ENCODE data around the gene CCDC183. TPM values are rescaled to one million over a fixed set of nuclear protein-coding genes. Genes with fewer than 3 reads are reported as not detected.
"Not testable (repeated sequence)": the region's sequence is repeated elsewhere in the genome, so short reads cannot be mapped to it uniquely, and the experiment has no call there.

The CCDC183 gene
- total and polyA plus RNA-seq, 9 donors = 0.47 to 11.8 (median 5.7) TPM

DNA sequence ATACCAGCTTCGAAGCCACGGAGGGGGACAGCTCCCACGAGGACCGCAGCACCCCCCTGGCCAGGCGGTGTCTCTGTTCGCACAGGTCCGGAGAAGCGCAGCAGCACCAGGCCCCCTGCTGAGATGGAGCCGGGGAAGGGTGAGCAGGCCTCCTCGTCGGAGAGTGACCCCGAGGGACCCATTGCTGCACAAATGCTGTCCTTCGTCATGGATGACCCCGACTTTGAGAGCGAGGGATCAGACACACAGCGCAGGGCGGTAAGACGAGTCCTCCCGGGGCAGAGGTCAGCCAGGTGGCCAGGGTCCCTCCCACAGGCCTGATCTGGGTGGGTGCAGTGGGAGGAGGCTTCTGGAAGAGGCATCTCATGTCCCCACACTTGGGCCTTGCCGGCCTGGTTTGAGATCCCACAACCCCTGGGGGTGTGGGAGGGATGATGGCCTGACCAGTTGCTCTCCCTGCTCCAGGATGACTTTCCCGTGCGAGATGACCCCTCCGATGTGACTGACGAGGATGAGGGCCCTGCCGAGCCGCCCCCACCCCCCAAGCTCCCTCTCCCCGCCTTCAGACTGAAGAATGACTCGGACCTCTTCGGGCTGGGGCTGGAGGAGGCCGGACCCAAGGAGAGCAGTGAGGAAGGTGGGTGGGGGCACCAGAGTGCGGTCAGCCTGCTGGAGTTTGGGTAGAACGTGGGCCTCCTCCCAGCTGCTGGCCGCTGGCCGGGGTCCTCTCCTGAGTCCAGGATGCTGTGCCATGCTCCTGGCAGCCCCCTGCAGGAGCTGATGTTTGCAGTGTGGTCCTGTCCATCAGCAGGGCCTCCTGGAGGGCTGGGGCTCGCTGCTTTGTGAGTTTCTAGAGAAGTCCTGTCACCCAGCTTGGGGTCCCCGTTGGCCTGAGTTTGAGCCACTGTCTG lies 43.3 kb downstream of the CCDC183 start:
- no peaks in the 10 kb centered on the region for H3K27me3 ChIP-seq
- intact Hi-C loops (cut with DNase I) = loop anchor here in 1 of 4 donors (10.0 kb wide), 2 partner anchors 45 to 105 kb away; partner anchors contain the start of genes C8G, CCDC183, FBXW5 and TMEM141
- H3K4me3 ChIP-seq = no peak overlapping the region
- DNase-seq = no peak
- no peaks in the 10 kb centered on the region for H3K9me3 ChIP-seq
- H3K27ac ChIP-seq = no peak overlapping the region
- TF ChIP-seq, protein P1, sequence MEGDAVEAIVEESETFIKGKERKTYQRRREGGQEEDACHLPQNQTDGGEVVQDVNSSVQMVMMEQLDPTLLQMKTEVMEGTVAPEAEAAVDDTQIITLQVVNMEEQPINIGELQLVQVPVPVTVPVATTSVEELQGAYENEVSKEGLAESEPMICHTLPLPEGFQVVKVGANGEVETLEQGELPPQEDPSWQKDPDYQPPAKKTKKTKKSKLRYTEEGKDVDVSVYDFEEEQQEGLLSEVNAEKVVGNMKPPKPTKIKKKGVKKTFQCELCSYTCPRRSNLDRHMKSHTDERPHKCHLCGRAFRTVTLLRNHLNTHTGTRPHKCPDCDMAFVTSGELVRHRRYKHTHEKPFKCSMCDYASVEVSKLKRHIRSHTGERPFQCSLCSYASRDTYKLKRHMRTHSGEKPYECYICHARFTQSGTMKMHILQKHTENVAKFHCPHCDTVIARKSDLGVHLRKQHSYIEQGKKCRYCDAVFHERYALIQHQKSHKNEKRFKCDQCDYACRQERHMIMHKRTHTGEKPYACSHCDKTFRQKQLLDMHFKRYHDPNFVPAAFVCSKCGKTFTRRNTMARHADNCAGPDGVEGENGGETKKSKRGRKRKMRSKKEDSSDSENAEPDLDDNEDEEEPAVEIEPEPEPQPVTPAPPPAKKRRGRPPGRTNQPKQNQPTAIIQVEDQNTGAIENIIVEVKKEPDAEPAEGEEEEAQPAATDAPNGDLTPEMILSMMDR (IDR thresholded peaks at IDR 0.05) = no peak
- TF ChIP-seq EP300 (IDR thresholded peaks at IDR 0.05) (no peak), POLR2A (IDR thresholded peaks at IDR 0.05) (no peak)
- H3K36me3 ChIP-seq = no peaks in the 10 kb centered on the region
- peaks cover 8% of the 10 kb centered on the region for H3K4me1 ChIP-seq (ENCODE audit: insufficient read depth)
- 76 to 85% (median 78%) methylated on average over 36 of the region's 36 CpGs for WGBS, 3 donors

DNA sequence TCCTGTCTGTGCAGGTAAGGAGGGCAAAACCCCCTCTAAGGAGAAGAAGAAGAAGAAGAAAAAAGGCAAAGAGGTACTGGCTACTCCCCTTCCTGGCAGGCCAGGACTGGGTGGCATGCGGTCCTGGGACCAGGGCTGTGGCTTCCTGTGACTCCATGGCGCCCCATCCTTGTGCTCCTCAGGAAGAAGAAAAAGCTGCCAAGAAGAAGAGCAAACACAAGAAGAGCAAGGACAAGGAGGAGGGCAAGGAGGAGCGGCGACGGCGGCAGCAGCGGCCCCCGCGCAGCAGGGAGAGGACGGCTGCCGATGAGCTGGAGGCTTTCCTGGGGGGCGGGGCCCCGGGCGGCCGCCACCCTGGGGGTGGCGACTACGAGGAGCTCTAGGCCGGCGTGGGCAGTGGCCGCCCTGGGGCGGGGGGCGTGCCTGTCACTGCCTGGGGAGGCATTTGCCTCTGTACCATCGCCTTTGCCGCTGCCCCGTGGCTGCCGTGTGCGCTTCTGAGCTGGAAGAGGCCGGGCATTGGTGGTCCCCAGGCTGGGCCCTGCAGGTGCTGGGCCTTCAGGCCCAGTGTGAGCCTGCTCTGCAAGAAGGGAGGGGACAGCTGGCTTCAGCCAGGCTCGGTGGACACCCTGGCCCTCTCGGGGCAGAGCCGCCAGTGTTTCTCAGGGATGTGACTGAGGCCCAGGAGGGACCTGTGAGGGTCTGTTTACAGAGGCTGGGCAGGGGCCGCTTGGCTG lies 44.2 kb downstream of the CCDC183 start:
- DNase-seq = no peak
- intact Hi-C loops (cut with DNase I) = loop anchor here in 1 of 4 donors (10.0 kb wide), 2 partner anchors 46 to 104 kb away; partner anchors contain the start of genes C8G, CCDC183, FBXW5 and TMEM141
- H3K27ac ChIP-seq = no peak overlapping the region
- TF ChIP-seq EP300 (IDR thresholded peaks at IDR 0.05) (no peak), POLR2A (IDR thresholded peaks at IDR 0.05) (no peak)
- TF ChIP-seq, protein P1 (IDR thresholded peaks at IDR 0.05) = no peak
- no peaks in the 10 kb centered on the region for H3K36me3 ChIP-seq
- H3K27me3 ChIP-seq = no peaks in the 10 kb centered on the region
- peaks cover 8% of the 10 kb centered on the region for H3K4me1 ChIP-seq (ENCODE audit: insufficient read depth)
- H3K4me3 ChIP-seq = no peak overlapping the region
- H3K9me3 ChIP-seq = no peaks in the 10 kb centered on the region
- 61 to 69% (median 65%) methylated on average over 31 to 32 of the region's 32 CpGs for WGBS, 3 donors

DNA sequence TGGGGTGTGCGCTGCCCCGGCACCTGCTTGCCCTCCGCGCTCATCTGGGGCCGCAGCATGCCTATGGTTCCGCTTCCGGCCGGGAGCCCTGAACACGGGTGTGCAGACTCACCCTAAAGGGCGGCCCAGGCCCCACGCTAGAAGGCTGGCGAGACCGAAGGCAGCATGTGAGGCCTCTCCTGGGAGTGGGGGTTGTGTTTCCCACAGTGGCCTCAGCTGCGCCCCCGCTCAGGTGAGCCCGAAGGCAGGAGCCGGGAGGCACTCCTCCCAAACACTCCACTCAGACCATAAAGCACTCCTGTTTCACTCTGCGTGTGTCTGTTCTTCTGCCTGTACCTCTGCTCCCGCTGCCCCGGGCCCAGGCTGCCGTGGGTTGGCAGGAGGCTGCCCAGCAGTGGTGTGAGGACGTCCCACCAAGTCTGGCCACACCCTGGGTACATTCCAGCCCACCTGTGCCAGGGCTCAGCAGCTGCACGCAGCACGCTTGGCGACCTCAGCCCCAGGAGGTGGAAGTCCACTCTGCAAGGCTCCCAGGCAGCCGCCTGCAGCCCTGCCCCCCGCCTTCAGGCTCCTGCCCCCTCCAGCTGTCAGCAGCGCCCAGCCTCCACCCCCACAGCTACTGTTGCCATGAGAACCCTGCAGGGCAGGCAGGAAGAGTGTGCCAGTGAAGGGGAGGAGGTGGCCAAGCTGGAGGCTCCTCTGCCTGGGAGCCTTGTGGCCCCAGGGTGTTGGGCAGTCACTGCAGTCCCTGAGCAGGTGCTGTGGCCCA lies 44.9 kb downstream of the CCDC183 start:
- Histone ChIP-seq H3K27ac (no peak overlapping the region), H3K27me3 (no peaks in the 10 kb centered on the region), H3K9me3 (no peaks in the 10 kb centered on the region), H3K36me3 (no peaks in the 10 kb centered on the region), H3K4me1 (ENCODE audit: insufficient read depth) (peaks cover 8% of the 10 kb centered on the region), H3K4me3 (no peak overlapping the region)
- WGBS, 3 donors = 59 to 66% (median 61%) methylated on average over 28 of the region's 28 CpGs
- DNase-seq = peak in 1 of 5 donors; percentile 55
- intact Hi-C loops (cut with DNase I) = loop anchor here in 1 of 4 donors (10.0 kb wide), 2 partner anchors 46 to 104 kb away; partner anchors contain the start of genes C8G, CCDC183, FBXW5 and TMEM141
- TF ChIP-seq, protein P1 (IDR thresholded peaks at IDR 0.05) = no peak
- TF ChIP-seq POLR2A (IDR thresholded peaks at IDR 0.05) = no peak

- not testable (repeated sequence) for H3K4me1 ChIP-seq (ENCODE audit: insufficient read depth); H3K9me3 ChIP-seq; H3K36me3 ChIP-seq; H3K27ac ChIP-seq; H3K27me3 ChIP-seq; H3K4me3 ChIP-seq
- 33 to 38% (median 35%) methylated on average over 15 to 16 of the region's 16 CpGs for WGBS, 3 donors
- peak in 1 of 5 donors; percentile 40 for DNase-seq
- intact Hi-C loops (cut with DNase I) = loop anchor here in 1 of 4 donors (10.0 kb wide), 2 partner anchors 47 to 103 kb away; partner anchors contain the start of genes C8G, CCDC183, FBXW5 and TMEM141
Observed at GRCh38 chr9:136841646-136842379, 45.7 kb downstream of the CCDC183 start.
